GM12873 (cell line): Measurements from ENCODE around the gene LONP1.

Experiments
- TF ChIP-seq, protein P1 (sequence below): IDR thresholded peaks from 2 replicates; pipeline ENCODE4 v1.5.1; 2012; ENCODE audit warnings: low read depth, mild to moderate bottlenecking, moderate library complexity, low read length, control low read depth; ENCODE audit not compliant: insufficient read depth; ENCODE audit errors: missing control alignments

LONP1 gene

DNA sequence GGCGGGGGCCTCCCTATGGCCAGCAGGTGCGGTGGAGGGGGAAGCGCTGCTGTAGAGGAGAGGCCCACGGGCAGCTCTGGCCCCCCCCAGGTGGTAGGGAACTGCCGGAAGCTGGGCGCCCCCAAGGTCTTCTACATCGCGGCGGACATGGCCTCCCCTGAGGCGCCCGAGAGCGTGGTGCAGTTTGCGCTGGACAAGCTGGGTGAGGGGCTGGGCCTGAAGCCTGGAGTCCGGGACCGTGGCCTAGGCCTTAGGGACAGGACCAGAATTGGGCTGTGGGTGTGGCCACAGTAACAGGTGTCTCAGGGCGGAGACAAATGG lies 33.7 kb downstream of the LONP1 start:
- TF ChIP-seq, protein P1, sequence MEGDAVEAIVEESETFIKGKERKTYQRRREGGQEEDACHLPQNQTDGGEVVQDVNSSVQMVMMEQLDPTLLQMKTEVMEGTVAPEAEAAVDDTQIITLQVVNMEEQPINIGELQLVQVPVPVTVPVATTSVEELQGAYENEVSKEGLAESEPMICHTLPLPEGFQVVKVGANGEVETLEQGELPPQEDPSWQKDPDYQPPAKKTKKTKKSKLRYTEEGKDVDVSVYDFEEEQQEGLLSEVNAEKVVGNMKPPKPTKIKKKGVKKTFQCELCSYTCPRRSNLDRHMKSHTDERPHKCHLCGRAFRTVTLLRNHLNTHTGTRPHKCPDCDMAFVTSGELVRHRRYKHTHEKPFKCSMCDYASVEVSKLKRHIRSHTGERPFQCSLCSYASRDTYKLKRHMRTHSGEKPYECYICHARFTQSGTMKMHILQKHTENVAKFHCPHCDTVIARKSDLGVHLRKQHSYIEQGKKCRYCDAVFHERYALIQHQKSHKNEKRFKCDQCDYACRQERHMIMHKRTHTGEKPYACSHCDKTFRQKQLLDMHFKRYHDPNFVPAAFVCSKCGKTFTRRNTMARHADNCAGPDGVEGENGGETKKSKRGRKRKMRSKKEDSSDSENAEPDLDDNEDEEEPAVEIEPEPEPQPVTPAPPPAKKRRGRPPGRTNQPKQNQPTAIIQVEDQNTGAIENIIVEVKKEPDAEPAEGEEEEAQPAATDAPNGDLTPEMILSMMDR = no peak

DNA sequence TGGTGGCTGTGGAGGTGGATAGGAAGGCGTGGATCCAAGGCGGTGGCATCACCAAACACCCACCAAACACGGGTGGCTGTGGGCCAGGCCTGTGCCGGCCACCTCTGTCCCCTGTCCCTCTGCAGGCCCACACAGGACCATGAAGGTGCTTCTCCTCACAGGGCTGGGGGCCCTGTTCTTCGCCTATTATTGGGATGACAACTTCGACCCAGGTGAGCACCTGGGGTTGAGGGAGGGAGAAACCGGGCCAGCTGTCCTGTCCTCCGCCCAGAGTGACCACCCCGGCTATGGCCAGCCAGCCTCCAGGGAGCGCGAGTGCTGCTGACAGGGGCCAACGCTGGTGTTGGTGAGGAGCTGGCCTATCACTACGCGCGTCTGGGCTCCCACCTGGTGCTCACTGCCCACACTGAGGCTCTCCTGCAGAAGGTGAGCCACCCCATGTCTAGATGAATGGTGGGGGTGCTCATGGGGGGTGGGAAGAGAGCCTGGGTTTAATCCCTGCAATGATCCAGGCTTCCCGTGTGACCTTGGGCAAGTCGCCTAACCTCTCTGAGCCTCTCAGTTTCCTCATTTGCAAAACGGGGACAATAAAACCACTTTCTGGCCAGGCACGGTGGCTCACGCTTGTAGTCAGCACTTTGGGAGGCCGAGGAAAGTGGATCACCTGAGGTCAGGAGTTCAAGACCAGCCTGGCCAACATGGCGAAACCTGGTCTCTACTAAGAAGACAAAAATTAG lies 35.1 kb downstream of the LONP1 start:
- TF ChIP-seq, protein P1 = no peak

DNA sequence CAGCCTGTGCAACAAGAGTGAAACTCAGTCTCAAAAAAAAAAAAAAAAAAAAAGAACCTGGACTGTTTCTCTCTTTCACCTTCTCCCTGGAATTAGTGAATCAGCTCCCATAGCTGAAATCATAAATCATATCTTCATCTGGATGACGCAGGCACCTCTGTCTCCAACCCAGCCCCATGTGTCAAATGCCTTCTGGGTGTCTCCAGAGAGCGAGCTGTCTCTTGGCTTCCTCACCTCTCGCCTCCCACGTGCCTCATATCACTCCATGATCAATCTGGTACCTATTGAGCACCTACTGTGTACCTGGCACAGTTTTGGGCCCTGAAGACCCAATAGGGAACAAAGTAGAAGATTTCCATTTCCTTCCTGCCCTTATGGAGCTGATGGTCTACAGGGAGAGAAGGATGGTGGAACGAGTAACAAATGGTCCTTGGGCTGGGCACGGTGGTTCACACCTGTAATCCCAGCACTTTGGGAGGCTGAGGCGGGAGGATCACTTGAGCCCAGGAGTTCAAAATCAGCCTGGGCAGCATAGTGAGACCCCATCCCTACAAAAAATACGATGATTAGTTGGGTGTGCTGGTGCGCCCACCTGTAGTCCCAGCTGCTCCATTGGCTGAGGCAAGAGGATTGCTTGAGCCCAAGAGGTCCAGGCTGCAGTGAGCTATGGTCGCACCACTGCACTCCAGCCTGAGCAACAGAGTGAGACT lies 36.6 kb downstream of the LONP1 start:
- TF ChIP-seq, protein P1 = no peak

DNA sequence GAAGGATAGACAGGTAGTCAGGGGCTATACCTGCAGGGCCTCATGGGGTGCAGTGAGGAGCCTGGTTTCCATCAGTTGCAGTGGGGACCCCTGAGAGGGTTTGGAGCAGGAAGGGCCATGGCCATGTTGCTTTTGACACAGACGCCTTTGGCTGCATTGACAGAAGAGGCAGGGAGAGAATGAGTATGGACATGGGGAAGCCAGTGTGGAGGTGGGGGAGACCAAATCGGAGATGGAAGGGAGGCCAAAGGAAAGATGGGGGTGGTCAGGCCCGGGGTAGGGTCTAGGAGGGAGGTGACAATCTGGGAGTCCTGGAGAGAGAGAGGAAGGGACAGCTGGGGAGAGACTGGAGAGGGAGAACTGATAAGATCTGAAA lies 37.9 kb downstream of the LONP1 start:
- TF ChIP-seq, protein P1 = no peak

- TF ChIP-seq, protein P1 = no peak
Observed at GRCh38 chr19:5681391-5682106, 38.4 kb downstream of the LONP1 start.

DNA sequence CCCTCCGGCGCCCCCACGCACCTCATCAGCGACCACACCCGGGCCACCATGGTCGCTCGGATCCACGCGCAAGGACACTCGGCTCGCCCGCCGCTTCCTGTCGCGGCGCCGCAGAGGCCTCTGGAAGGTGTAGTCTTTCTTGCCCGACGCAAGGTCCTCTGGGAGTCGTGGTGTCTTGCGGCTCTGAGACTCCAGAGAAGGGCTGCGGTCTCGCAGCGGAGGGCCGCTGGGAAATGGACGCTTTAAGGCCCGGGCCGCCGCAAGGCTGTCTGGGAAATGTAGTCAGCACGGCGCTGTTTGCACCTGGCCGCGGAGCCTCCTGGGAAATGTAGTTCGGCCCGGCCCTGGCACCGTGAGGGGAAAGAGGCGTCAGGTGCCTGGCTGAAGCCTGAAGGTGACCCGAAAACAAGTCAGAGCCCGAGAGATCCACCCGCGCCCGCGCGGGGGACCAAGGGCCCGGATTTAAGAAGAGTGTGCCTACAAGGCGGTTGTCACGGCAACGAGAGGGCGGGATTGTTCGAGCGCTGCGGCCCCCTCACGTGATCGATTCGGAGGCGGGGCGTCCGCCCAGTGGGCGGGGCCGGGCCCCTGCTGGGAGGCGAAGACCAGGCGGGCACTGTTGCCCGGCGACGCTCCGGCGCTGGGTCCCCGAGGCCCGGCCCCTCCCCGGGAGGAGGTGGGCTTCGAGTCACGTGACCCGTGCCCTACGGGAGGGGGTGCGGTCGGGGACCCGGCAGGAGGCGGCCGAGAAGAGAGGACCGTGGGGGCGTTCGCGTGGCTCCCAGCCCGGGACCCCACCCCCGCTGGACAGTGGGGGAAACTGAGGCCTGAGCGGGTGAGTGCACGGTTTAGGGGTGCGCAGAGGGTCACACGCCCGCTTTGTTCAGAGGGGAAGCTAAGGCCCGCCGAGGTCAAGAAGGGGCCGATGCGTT lies 39.2 kb downstream of the LONP1 start, which contains the start of the genes HSD11B1L and MICOS13:
Gene HSD11B1L (plus strand): TSS at position 591 of the 932 bp plus-strand sequence. CDS start 3,806 bp downstream, outside the sequence.
Gene MICOS13 (minus strand): TSS at position 80 of the 932 bp plus-strand sequence. CDS start 30 bp downstream, at position 50.
- TF ChIP-seq, protein P1 = no peak
